ENCODE results near the gene FSIP1. TPM values are rescaled to one million over a fixed set of nuclear protein-coding genes. Genes with fewer than 3 reads are reported as not detected.
A peak's percentile ranks its signal among the peaks of the same experiment; 100 is the strongest.

The FSIP1 gene
- total and polyA plus RNA-seq, 9 of the 15 experiments (the other 6 are each of a cell fraction or from before 2014, with no cell fraction given), result 0.07 to 0.51 (median 0.29) TPM

GRCh38 chr15:39594446-39595337 lies 187.9 kb downstream of the FSIP1 start (continued):
- TF ChIP-seq ZNF133 (CRISPR knock-in tag; IDR thresholded peaks at IDR 0.05), result no peak
- no peak for TF ChIP-seq FOS (IDR thresholded peaks at IDR 0.05; ENCODE audit: extremely low read depth, insufficient read length)

GRCh38 chr15:39593656-39594445 lies 188.8 kb downstream of the FSIP1 start:
- H3K9me3 ChIP-seq (replicated peaks; ENCODE audit: control insufficient read depth, insufficient read depth, low read depth, low read length), result no peaks in the 10 kb centered on the region
- CTCF ChIA-PET (ENCODE audit: low intra/inter-chr PET ratio), result no interaction called here
- H3K27me3 ChIP-seq (ENCODE audit: control insufficient read depth in 2 of 2, insufficient read depth in 2 of 2, low read length in 2 of 2), result peaks cover 20 to 37% of the 10 kb centered on the region in 2 experiments
- TF ChIP-seq CTCF (IDR thresholded peaks at IDR 0.05 in 2 of 3, conservative IDR thresholded peaks at IDR 0.05 in 1 of 3; ENCODE audit: insufficient read depth in 2 of 3, low read depth in 1 of 3, low read length in 3 of 3) (peak in 2 of 3 experiments; percentile 11 to 12; a peak in 1 of 6 replicates), RAD21 (CRISPR knock-in tag; conservative IDR thresholded peaks at IDR 0.05 in 1 of 2, IDR thresholded peaks at IDR 0.05 in 1 of 2) (peak in 1 of 2 experiments; percentile 30; a peak in 3 of 4 replicates), RBM34 (IDR thresholded peaks at IDR 0.05; ENCODE audit: borderline replicate concordance, insufficient read depth, low read length) (no peak)
- no peak overlapping the region for H3K27ac ChIP-seq (ENCODE audit: extremely low read depth, low read depth, low read length)
- no peaks in the 10 kb centered on the region for H3K9me1 ChIP-seq (ENCODE audit: control insufficient read depth, insufficient read depth, low read length)
- no peak for FAIRE-seq
- no TSS peak for BruUV-seq (replicated peaks)
- H3K4me2 ChIP-seq (ENCODE audit: insufficient read depth, low read length), result no peak overlapping the region
- no peak overlapping the region for H3K4me3 ChIP-seq
- H3K9ac ChIP-seq (ENCODE audit: insufficient read depth in 1 of 2, low read depth in 2 of 2, low read length in 2 of 2), result no peak overlapping the region
- in situ Hi-C loops (cut with MboI) (loop anchor here (25.0 kb wide), 1 partner anchor 782 kb away; no protein-coding TSS in a partner anchor), intact Hi-C loops (cut with micrococcal nuclease) (no loop called here)
- H3K36me3 ChIP-seq (ENCODE audit: control insufficient read depth, insufficient read depth, low read length), result no peaks in the 10 kb centered on the region
- H3K79me2 ChIP-seq (ENCODE audit: control insufficient read depth, insufficient read depth, low read length), result no peaks in the 10 kb centered on the region
- H2AFZ ChIP-seq (ENCODE audit: low read depth, low read length), result no peak overlapping the region
- POLR2A ChIA-PET, result interaction anchor here (0.6 kb wide), 2 partner anchors 166 to 437 kb away, joined by 3 to 4 read pairs; no protein-coding TSS in a partner anchor
- H4K20me1 ChIP-seq (replicated peaks; ENCODE audit: control insufficient read depth, insufficient read depth, low read length), result no peaks in the 10 kb centered on the region
- 5% methylated on average over 7 of the region's 7 CpGs for WGBS (ENCODE audit: insufficient coverage, low coverage, missing lambda C conversion rate)
- H3K4me1 ChIP-seq (replicated peaks in 1 of 2; ENCODE audit: control insufficient read depth in 2 of 2, insufficient read depth in 2 of 2, low read length in 2 of 2), result no peaks in the 10 kb centered on the region
- no peak for ATAC-seq
- DNase-seq (ENCODE audit: extremely low read depth in 1 of 4, low spot score in 3 of 4), result no peak

Data from K562 (cell line).